Measurements from ENCODE around the gene ELK1. TPM values are rescaled to one million over a fixed set of nuclear protein-coding genes. Genes with fewer than 3 reads are reported as not detected.

ELK1 gene
- total and polyA plus RNA-seq, 12 donors = 6.9 to 34.1 (median 24.8) TPM

GRCh38 chrX:47625365-47625764 is 25.0 kb downstream of the ELK1 start:
- peaks cover 0 to 23% (median 0%) of the 10 kb centered on the region in 7 donors for H3K27me3 ChIP-seq
- 97 to 100% methylated on average over 2 of the region's 2 CpGs for WGBS, 2 donors
- no peaks in the 10 kb centered on the region for H3K9me3 ChIP-seq
- ATAC-seq = no peak
- no peak for DNase-seq
- H3K27ac ChIP-seq = no peak overlapping the region
- H3K4me1 ChIP-seq = peaks cover 0 to 7% (median 0%) of the 10 kb centered on the region in 9 donors
- no peak overlapping the region for H3K4me3 ChIP-seq
- no peaks in the 10 kb centered on the region for H3K36me3 ChIP-seq
- intact Hi-C loops (cut with DNase I) = no loop called here
- TF ChIP-seq, protein P1, sequence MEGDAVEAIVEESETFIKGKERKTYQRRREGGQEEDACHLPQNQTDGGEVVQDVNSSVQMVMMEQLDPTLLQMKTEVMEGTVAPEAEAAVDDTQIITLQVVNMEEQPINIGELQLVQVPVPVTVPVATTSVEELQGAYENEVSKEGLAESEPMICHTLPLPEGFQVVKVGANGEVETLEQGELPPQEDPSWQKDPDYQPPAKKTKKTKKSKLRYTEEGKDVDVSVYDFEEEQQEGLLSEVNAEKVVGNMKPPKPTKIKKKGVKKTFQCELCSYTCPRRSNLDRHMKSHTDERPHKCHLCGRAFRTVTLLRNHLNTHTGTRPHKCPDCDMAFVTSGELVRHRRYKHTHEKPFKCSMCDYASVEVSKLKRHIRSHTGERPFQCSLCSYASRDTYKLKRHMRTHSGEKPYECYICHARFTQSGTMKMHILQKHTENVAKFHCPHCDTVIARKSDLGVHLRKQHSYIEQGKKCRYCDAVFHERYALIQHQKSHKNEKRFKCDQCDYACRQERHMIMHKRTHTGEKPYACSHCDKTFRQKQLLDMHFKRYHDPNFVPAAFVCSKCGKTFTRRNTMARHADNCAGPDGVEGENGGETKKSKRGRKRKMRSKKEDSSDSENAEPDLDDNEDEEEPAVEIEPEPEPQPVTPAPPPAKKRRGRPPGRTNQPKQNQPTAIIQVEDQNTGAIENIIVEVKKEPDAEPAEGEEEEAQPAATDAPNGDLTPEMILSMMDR (IDR thresholded peaks at IDR 0.05) = no peak

- ATAC-seq (peak in 7 of 8 donors; percentile 42 to 81 (median 74)), DNase-seq (peak; percentile 38 to 56)
- Histone ChIP-seq H3K27me3 (peaks cover 0 to 26% (median 0%) of the 10 kb centered on the region in 7 donors), H3K27ac (no peak overlapping the region), H3K9me3 (no peaks in the 10 kb centered on the region), H3K36me3 (no peaks in the 10 kb centered on the region), H3K4me1 (peaks cover 0 to 5% (median 0%) of the 10 kb centered on the region in 9 donors), H3K4me3 (peak overlapping the region in 8 of 10 donors; percentile 9 to 41 (median 32))
- intact Hi-C loops (cut with DNase I) = no loop called here
- TF ChIP-seq, protein P1 (IDR thresholded peaks at IDR 0.05) = no peak
- 0 to 1% methylated on average over 35 of the region's 35 CpGs for WGBS, 2 donors
Measured at GRCh38 chrX:47623540-47624027, 26.8 kb downstream of the ELK1 start.

GRCh38 chrX:47621851-47622250 is 28.5 kb downstream of the ELK1 start:
- Histone ChIP-seq H3K27me3 (peaks cover 0 to 31% (median 0%) of the 10 kb centered on the region in 7 donors), H3K36me3 (no peaks in the 10 kb centered on the region), H3K4me1 (peaks cover 0 to 5% (median 0%) of the 10 kb centered on the region in 9 donors), H3K4me3 (no peak overlapping the region), H3K9me3 (no peaks in the 10 kb centered on the region), H3K27ac (no peak overlapping the region)
- intact Hi-C loops (cut with DNase I) = no loop called here
- TF ChIP-seq, protein P1 (IDR thresholded peaks at IDR 0.05) = no peak
- WGBS, 2 donors = 81% methylated on average over 6 of the region's 6 CpGs
- DNase-seq = no peak
- ATAC-seq = no peak

DNA sequence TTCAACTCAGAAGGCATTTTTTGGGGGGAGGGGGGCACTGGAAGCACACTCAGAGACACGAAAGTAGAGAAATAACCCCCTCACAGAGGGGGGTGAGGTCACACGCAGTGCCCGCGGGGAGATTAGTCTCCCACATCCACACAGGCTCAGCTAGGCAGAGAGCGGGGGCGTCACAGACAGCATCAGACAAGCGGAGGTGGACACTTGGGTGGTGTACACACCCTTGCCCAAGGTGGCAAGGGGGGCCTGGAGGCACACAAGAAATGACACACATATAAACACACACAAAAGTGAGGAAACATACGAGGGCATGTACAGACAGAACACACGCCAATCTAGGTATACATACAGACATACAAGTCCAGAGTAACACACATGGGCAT is 30.1 kb downstream of the ELK1 start:
- intact Hi-C loops (cut with DNase I) = no loop called here
- Histone ChIP-seq H3K9me3 (no peaks in the 10 kb centered on the region), H3K36me3 (no peaks in the 10 kb centered on the region), H3K27ac (no peak overlapping the region), H3K4me1 (peaks cover 0 to 5% (median 0%) of the 10 kb centered on the region in 9 donors), H3K27me3 (peaks cover 0 to 47% (median 0%) of the 10 kb centered on the region in 7 donors), H3K4me3 (no peak overlapping the region)
- ATAC-seq = no peak
- TF ChIP-seq, protein P1 (IDR thresholded peaks at IDR 0.05) = no peak
- 48 to 49% methylated on average over 9 of the region's 9 CpGs for WGBS, 2 donors
- no peak for DNase-seq

Data from heart right ventricle (tissue), 16 donors.